GM19468 (cell line): Measurements from ENCODE around the gene DTHD1.
A peak's percentile ranks its signal among the peaks of the same experiment; 100 is the strongest.

Experiments
- ATAC-seq: cut with Tn5 transposase; IDR thresholded peaks from one replicate; pipeline ENCODE4 v1.9.1; 2021; ENCODE audit warnings: mild to moderate bottlenecking, moderate library complexity, moderate number of reproducible peaks; ENCODE audit not compliant: unreplicated experiment; ENCODE audit errors: extremely low read depth

The DTHD1 gene

GRCh38 chr4:36269101-36269500, 12.3 kb upstream of the DTHD1 start:
- no peak for ATAC-seq

GRCh38 chr4:36269533-36270173, 11.8 kb upstream of the DTHD1 start:
- no peak for ATAC-seq

GRCh38 chr4:36273276-36273675, 8.1 kb upstream of the DTHD1 start:
- ATAC-seq, result no peak

- no peak for ATAC-seq
Measured at GRCh38 chr4:36274158-36274557, 7.3 kb upstream of the DTHD1 start.

- ATAC-seq, result no peak
Measured at GRCh38 chr4:36277533-36277932, 3.9 kb upstream of the DTHD1 start.

- ATAC-seq, result no peak
Measured at GRCh38 chr4:36278789-36279188, 2.6 kb upstream of the DTHD1 start.

GRCh38 chr4:36280555-36280954, 861 bp upstream of the DTHD1 start:
- no peak for ATAC-seq

GRCh38 chr4:36282503-36283030, 1.2 kb downstream of the DTHD1 start:
- ATAC-seq, result no peak

GRCh38 chr4:36283912-36284465, 2.6 kb downstream of the DTHD1 start:
- ATAC-seq, result no peak

- peak; percentile 97 for ATAC-seq
Measured at GRCh38 chr4:36285784-36286480, 4.5 kb downstream of the DTHD1 start.

GRCh38 chr4:36286481-36286871, 5.1 kb downstream of the DTHD1 start:
- no peak for ATAC-seq

GRCh38 chr4:36288731-36289426, 7.5 kb downstream of the DTHD1 start:
- ATAC-seq, result no peak

GRCh38 chr4:36290641-36291040, 9.2 kb downstream of the DTHD1 start:
- no peak for ATAC-seq

- no peak for ATAC-seq
Measured at GRCh38 chr4:36292556-36293188, 11.3 kb downstream of the DTHD1 start.

GRCh38 chr4:36301127-36301526, 19.7 kb downstream of the DTHD1 start:
- ATAC-seq, result no peak

- peak; percentile 75 for ATAC-seq
Measured at GRCh38 chr4:36303426-36304137, 22.2 kb downstream of the DTHD1 start.

- ATAC-seq, result no peak
Measured at GRCh38 chr4:36304138-36304681, 22.8 kb downstream of the DTHD1 start.

- no peak for ATAC-seq
Measured at GRCh38 chr4:36308150-36308549, 26.7 kb downstream of the DTHD1 start.

- ATAC-seq, result no peak
Measured at GRCh38 chr4:36310216-36310615, 28.8 kb downstream of the DTHD1 start.

GRCh38 chr4:36310793-36311192, 29.4 kb downstream of the DTHD1 start:
- ATAC-seq, result no peak
